Limb (tissue), 2 donors: ENCODE data around the gene DENND11.
A peak's percentile ranks its signal among the peaks of the same experiment; 100 is the strongest.
"Not testable (repeated sequence)": the region's sequence is repeated elsewhere in the genome, so short reads cannot be mapped to it uniquely, and the experiment has no call there.

Experiments
- DNase-seq, 2 donors: peaks; one replicate each; pipeline ENCODE4 v3.0.0-alpha.2; 2016; ENCODE audit errors: extremely low spot score in 2 of 2

DENND11 gene

DNA sequence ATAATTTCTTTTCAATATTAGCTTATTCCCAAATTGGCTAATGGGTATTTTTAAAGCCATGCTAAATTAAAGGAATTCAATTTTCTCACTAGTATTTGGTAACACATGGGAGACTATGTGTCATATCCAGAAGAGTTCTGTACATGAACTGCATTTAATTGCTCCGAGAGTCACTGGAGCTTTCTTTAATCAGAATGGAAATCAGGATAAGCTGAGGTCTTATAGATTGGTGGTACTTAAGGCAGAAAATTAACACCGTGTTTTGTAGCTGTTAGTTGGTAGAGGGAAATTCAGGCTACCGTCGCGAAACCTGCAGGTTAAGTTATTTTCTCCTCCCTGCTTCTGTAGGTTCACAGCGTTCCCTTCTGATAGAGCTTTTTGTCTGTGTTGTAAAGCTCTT is 6.4 kb upstream of the DENND11 start, which contains the start of gene WEE2:
WEE2 (plus strand) TSS at position 3 of the 400 bp plus-strand sequence. CDS start 406 bp downstream, outside the sequence.
- no peak for DNase-seq

DNA sequence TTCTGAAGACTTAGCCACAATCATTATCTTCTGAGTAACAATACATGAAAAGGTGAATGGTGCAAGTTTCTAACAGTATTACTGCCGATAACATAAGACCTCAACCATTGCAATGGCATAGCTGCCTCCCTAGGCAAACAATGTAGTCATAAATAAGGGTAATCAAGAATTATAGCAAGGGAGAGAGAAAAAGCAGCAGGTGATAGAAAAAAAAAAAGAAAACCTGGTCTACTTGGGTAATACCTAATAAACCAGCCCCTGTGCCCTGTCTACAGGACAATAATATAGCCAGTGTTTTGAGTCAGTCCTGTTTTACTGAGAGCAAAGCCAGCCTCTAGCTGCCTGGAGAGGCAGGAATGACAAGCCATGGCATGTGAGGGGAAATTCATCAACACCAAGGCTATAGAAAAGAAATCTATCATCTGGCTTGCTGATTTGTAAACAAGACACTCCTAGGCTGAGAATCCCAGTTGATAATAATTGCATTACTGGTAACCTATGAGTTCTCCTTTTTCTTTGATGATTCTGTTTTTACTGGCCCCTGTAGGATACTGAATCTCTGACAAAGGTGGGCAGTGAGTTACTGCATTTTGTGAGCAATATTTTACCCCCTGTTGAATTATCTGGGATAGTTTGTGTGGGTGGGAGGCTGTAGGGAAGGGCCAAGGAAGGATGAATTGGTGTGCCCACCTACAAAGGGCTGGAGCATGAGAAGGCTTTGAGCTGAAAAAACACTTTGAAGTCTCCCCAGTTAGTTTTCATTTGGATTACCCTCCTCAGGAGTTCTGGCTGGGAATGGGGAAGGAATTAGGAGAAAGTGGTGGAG is 4.5 kb upstream of the DENND11 start:
- DNase-seq = no peak

DNA sequence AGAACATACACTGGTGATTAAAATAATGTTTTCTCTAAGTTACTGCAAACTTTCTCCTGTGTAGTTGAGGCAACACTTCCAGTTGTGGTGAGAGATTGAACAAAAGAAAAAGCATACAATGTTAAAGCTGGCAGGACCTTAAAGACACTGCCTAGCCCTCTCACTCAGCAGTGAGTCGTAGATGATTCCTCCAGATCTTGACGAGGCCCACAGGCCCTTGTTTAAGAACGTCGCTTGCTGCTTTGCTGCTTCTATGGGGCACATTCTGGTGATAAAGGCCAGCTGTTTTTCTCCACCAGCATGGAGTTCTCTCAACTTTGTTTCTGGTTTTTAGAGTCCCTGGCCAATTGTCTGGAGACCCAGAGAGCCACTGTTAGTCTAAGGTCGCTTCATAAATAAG is 2.8 kb upstream of the DENND11 start:
- no peak for DNase-seq

DNA sequence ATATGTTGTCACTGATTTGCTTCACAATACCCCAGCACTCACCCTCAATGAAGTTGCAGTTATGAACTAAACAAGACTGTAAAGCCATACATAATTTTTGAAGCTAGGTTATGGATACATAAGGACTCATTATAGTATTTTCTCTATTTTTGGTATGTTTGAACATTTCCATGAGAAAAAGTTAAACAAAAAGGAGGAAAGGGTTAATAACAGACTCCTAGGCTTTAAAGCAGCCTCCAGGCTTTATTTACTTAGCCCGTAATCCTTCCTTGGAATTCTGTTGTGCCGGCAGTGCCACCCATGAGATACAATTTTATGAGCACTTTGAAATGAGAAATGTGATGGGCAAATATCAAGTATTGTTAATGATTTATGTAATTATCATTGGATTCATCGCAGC is 2.1 kb upstream of the DENND11 start:
- no peak for DNase-seq

DNA sequence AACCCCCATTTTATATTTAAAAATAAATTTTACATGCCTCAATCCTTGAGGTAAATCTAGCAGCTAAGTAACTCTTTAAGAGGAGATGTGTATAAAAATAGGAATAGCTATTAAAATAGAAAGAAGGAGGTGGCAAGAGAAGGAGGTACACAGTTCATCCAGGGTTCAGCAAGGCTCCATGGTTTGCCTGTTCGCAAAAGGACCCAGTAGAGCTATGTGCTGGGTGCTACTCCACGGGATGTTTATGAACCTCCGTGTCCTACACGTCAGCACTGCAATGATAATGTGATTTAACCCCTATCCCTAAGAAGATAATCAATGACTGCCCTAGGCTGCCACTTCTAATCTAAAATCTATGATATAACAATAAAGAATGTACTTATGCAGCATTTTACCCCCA is 926 bp upstream of the DENND11 start:
- DNase-seq = no peak

DNA sequence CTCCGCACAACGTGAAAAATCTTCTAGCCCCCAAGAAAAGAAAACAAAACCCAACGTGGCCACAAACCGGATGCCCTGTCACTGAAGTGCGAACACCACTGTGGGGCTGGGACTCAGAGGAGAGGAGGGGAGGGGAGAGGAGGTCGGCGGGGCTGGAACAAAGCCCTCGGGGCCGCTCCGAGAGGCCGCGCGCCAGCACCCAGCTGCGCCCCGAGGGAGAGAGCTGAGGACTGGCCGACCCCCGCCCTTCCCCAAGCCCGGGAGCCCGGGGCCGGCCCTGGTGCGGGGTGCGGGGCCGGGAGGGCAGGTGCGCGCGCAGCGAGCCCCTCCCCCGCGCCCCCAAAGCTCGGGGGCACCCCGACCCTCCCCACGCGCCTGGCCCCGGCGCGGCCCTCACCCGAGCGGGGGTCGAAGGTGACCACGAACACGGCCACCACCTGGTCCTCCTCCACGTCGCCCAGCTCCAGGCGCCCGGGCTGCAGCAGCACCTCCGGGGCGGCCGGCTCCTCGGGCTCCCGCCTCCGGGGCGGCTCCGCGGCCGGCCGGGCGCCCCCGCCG is 398 bp downstream of the DENND11 start:
- peak; percentile 22 to 70 for DNase-seq

DNA sequence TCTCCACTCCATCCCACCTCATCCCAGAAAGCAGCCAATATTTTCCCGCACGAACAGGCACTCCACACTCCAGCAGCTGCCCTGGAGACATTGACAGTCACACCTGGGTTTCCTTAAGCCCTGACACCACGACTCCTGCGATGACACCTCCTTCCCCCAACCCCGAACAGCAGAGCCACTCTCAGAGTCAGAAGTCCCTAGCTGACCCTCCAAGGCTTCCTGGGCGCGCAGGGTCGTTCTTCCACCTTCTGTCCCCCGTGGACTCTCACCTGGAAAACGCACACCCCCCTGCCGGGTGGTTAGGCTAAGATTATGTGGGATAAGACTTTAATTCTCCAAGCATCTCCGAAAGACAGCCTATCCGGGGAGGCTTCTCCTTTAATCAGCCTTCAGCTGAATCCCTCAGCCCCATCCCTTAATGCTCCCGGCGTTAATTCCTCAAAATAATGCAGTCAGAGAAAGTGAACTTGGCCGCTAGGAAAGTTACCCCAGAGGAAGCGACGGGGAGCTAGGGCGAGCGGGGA is 1.1 kb downstream of the DENND11 start:
- no peak for DNase-seq

DNA sequence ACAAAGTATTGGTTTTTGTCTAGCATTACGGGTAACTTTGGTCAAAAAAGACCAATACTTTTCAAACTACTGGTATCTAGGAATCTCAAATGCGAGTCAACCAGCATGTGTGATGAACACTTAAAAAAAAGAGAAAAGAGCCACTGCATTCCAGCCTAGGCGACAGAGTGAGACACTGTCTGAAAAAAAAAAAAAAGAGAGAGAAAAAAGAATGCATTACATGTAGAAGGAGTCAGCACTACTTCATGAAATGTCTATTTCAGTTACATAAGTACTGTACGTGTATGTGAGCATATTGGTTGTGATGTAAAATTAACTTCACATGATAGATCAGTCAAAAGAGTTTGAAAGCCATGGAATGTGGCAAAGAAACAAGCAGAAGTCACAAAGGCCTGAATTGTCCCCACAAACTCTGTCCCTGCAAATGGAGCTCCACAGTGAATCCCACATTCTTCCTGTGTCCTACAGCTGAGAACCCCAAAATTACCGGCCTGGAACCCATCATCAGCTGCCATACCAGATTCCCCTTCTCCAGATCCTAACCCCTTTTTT is 1.6 kb downstream of the DENND11 start:
- no peak for DNase-seq

DNA sequence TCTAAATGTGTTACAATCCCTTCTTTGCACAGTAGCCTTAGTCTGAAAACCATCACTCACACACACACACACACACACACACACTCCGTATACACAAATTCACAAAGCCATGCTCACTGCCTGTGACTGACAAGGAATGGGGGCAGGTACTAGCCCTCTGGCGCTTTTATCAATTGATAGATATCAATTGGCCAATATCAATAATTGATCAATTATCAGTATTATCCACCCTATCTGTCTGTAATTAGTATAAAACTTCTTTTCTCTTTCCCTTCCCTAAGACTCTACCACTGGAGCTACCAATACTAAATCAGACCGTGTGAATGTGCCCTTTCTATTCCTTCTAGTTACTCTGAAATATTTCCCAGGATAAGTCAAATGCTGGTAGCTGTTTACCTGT is 2.1 kb downstream of the DENND11 start:
- DNase-seq = no peak

DNA sequence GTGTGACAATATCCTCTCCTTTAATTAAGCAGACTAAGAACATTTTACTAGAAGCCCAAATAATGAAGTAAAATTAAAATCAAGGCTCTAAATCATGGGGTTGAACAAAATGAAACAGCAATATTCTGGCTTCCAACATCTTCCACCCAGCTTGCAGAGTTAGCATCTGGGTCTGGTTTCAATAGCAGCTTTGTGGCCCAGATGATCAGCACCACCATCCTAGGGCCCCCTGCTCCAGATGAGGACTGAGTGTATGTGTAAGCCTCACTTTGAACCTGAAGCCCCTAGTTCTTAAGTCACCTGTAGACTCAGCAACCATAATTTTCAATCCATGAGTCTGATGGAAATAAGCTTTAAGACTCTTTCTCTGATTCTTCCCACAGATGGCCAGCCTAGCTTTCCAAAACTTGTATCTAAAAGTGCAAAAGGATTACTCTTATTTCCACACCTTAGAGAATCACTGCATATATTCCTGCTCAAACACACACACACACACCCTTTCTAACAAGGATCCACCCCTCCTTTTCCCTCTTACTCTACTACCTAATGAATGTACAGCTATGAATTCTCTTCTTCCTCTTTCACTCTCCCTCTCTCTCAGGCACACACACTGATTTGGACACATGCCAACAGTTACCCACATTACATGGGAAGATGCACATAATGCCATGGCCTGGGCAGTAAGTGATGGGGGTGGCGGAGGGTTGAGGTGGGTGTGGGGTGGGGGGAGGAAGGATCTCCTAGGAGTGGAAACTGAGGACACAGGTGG is 3.5 kb downstream of the DENND11 start:
- no peak for DNase-seq

DNA sequence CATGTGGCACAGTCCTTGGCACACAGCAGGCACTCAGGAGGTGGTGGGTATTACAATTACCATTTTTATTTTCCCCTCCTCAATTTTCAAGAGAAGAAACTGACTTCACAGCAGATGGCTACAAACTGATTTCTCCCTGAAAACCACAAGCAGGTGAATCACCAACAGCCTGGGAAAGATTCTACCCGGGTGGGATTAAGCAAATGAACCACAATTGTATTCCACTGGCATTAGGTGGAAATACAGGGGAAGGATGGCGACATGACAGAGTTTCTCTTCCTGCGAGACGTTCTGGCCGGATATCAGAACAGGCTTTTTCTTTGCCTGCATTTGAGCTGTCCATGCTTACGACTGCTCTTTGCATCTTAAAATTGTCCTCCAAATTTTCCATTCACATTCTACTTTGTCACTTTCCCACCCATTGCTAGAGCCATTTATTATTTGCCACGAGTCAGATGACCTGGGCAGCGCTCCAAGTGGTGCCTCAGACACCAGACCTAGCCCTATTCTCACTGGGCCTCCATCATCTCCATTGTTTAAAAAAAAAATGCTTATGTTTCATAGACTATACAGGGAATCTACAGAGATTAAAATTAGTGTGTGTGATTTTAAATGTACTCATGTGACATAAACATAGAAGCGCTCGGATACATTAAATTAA is 4.6 kb downstream of the DENND11 start:
- no peak for DNase-seq

DNA sequence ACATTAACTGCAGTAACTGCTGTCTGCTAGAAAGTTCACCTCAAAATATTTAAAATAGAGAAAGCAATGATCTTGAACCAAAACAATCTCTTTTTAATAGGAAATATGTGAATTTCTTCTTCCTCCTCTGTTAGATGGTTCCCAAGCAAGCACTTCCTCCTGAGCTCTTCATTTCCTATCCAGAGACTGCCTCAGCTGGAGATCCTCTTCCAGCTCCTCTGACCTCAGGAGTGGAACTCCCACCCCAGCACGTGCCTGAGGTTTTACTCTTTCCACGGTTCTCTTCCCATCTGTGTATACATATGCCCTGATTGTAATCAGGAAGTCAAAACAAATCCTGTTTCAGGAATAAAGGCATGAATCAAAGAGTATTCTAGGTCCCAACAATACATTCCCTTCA is 5.6 kb downstream of the DENND11 start:
- DNase-seq = no peak

DNA sequence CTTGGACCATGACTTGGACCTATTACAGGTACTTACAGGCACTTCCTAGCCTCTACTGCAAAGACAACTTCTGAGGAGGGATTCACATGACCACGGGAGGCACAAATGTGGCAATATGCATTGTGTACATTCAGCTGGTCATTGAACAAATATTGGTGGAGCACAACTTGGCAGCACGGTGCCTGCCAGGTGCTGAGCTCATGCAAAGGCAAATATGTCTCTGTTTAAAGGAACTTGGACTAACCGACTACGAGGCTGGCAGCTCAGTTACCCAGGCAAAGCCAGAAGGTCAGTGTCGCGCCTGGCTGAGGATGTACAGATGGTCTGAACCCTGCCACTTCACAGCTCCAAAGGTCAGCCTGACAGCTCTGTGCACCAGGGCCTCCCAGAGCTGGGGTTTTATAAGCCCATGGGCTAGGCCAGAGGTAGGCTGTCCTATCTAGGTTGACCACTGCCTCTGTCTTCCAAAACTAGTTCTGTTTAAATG is 6.1 kb downstream of the DENND11 start:
- no peak for DNase-seq

DNA sequence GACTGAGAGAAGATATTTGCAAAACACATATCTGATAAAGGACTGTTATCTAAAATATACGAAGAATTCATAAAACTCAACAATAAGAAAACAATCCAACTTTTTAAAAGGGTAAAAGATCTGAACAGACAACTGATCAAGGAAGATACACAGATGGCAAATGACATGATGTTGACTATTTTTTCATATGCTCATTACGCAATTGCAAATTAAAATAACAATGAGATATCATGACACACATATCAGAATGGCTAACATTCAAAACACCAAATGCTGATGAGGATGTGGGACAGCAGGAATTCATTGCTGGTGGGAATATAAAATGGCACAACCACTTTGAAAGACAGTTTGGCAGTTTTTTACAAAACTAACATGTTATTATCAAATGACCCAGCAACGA is 8.9 kb downstream of the DENND11 start:
- no peak for DNase-seq

DNA sequence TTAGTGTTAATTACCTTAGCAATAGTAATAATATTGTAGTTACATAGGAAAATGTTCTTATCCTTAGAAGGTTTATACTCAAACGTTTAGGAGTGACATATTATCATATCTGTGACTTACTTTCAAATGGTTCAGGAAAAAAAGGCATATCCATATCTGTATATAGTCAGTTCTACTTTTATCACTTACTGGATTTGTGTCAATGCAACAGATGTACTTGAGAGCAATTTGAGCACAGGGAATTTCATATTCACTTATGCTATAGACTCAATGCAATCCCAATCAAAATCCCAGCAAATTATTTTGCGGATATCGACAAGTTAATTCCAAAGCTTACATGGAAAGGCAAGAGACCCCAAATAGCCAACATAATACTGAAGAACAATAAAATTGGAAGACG is 10.0 kb downstream of the DENND11 start:
- no peak for DNase-seq

DNA sequence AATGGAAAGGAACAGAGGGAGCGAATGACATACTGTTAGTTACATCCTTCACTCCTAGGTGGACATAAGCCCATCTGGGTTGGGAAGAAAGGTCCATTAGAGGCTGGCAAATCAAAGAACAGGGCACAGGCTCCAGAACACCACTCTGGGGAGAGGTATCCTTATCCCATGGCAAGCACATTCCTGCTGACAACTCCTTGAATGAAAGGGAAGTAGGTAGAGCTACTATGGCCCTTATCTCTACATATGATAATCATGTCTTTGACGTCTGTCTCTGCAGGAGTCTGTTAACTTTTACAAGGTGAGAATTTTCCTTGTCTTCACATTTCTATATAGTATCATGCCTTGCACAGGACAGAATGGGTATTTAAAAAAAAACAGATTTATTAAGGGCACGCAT is 10.4 kb downstream of the DENND11 start:
- no peak for DNase-seq

DNA sequence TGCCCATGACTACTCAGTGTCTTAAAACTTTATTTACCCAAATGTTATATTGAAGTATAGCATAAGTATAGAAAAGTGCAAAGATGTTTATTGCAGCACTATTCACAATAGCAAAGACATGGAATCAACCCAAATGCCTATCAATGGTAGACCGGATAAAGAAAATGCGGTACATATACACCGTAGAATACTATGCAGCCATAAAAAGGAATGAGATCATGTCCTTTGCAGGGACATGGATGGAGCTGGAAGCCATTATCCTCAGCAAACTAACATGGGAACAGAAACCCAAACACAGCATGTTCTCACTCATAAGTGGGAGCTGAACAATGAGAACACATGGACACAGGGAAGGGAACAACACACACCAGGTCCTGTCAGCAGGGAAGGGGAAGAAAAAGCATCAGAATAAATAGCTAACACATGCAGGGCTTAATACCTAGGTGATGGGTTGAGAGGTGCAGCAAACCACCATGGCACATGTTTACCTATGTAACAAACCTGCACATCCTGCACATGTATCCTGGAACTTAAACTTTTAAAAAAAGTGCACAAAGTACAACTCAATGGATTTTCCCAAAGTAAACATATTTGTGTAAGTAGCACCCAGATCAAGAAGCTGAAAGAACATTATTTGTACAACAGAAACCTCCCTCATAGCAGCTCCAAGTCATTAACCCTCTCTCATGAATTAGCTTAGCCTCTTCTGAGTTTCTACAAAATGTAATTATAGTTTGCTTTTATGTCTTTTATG is 12.7 kb downstream of the DENND11 start:
- not testable (repeated sequence) for DNase-seq

DNA sequence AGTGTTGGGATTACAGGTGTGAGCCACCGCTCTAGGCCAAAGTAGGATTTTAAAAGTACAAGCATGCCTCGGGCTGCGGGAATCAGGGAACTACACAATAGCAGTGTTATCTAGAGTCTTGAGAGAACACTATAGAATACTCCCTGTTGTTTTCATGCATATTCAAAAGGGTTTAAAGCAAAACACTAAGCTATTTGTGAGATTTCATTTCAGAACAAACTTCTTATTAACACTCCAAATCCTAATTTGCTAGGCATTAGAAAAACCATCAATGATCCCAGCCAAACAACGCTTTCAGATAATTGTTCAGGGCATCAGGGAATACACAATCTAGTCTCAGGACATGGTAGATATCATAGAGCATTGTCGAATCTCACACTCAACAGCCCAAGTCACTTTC is 13.9 kb downstream of the DENND11 start:
- DNase-seq = no peak

DNA sequence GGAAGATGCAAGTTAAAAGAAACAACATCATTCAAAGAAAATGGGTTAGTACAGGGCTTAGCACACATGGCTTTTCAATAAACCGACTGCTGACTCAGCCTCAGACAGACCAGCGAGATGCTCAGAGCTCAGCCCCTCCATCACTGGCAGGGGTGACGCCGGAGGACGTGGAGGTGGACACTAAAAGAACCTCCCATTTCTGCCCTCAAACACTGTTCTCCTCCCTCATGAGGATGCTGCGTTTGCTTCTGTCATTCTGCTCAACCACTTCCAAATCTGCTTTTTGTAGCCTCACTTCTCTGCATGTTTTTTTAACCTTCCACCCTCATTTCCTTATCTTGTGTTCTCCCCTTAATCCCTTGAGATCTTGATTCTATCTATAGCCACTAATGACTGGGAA is 15.3 kb downstream of the DENND11 start:
- DNase-seq = no peak

DNA sequence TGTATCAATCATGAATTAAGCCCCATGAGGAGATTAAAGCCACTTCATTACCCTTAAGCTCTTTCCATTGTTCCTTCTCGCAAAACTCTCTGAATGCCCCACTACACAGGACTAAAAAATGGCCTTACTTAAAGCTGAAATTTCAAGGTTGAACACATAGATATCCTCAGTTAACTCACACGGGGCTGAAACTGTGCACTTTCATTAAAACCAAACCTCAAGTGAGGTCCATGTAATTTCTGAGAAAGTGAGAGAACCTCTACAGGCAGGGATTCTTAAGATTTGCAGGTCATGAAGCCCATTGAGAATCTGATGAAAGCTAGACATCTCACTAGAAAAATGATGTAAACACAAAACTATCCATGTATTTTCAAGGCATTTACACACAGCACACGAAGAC is 15.9 kb downstream of the DENND11 start:
- DNase-seq = no peak
